B cell (primary cell): Measurements from ENCODE around the gene MYL12A.

ENCODE experiments used
- EZH2 ChIP-seq: IDR thresholded peaks from 2 replicates; pipeline ENCODE4 v1.6.1; 2012; ENCODE audit warnings: borderline replicate concordance, low read depth, mild to moderate bottlenecking, moderate library complexity, low read length; ENCODE audit not compliant: insufficient read depth, poor library complexity, severe bottlenecking
- TF ChIP-seq, protein P1 (sequence below): fragments of 200-600 bp; IDR thresholded peaks from one replicate; pipeline ENCODE4 v1.8.0; 2022; ENCODE audit warnings: antibody characterized with exemption, mild to moderate bottlenecking

- no peak for TF ChIP-seq EZH2
- TF ChIP-seq, protein P1, sequence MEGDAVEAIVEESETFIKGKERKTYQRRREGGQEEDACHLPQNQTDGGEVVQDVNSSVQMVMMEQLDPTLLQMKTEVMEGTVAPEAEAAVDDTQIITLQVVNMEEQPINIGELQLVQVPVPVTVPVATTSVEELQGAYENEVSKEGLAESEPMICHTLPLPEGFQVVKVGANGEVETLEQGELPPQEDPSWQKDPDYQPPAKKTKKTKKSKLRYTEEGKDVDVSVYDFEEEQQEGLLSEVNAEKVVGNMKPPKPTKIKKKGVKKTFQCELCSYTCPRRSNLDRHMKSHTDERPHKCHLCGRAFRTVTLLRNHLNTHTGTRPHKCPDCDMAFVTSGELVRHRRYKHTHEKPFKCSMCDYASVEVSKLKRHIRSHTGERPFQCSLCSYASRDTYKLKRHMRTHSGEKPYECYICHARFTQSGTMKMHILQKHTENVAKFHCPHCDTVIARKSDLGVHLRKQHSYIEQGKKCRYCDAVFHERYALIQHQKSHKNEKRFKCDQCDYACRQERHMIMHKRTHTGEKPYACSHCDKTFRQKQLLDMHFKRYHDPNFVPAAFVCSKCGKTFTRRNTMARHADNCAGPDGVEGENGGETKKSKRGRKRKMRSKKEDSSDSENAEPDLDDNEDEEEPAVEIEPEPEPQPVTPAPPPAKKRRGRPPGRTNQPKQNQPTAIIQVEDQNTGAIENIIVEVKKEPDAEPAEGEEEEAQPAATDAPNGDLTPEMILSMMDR, result no peak
Observed at GRCh38 chr18:3263132-3263700, 15.6 kb downstream of the MYL12A start.
